ENCODE measurements around the gene RPUSD2. TPM values are rescaled to one million over a fixed set of nuclear protein-coding genes. Genes with fewer than 3 reads are reported as not detected.

The RPUSD2 gene
- total and polyA plus RNA-seq, 2 donors (not counting 3 experiments of a cell fraction or from before 2014, with no cell fraction given): 7.0 to 11.4 TPM

DNA sequence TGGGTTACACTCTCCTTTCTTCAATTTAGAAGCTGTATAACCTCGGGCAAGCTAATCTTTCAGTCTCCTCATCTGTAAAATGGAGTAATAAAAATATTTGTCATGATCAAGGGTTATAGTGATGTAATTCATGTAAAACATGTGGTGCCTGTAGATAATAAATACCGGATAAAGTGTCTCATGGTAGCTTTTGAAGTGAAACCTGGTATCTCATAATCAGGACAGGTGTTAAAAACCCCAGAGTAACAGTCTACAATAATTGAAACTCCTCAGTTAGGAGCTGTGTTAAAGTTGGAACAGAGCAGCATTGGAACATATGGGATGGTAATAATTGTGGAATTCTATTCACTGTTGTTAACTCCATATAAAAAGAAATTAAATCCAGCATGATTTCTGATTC is 24.1 kb downstream of the RPUSD2 start:
- intact Hi-C loops (cut with micrococcal nuclease) (loop anchor here (5.0 to 10.0 kb wide), 2 partner anchors 104 to 212 kb away; partner anchors contain the start of genes DNAJC17, RAD51 and ZFYVE19), dilution Hi-C loops (cut with MboI; ENCODE audit: extremely low pct_ligation_motif_present, low sequenced_read_pairs) (no loop called here)
- Histone ChIP-seq H4K20me1 (replicated peaks; ENCODE audit: control insufficient read depth, extremely low read depth, insufficient read depth, low read length) (no peaks in the 10 kb centered on the region), H3K9ac (replicated peaks; ENCODE audit: extremely low read depth, insufficient read depth, low read length) (no peak overlapping the region), H3K79me2 (ENCODE audit: control insufficient read depth, insufficient read depth, low read length) (peaks cover 37% of the 10 kb centered on the region), H3K4me1 (ENCODE audit: control insufficient read depth, extremely low read depth, insufficient read depth, low read length) (peaks cover 8% of the 10 kb centered on the region), H3K4me2 (ENCODE audit: insufficient read depth, low read length) (no peak overlapping the region), H3K4me3 (replicated peaks in 1 of 3; ENCODE audit: insufficient read depth in 1 of 3, low read depth in 1 of 3, low read length in 3 of 3) (no peak overlapping the region), H3K27me3 (ENCODE audit: control insufficient read depth in 2 of 2, insufficient read depth in 2 of 2, low read length in 2 of 2) (peaks cover 1 to 3% of the 10 kb centered on the region in 2 experiments), H3K27ac (ENCODE audit: insufficient read depth, low read depth, low read length) (no peak overlapping the region), H2AFZ (ENCODE audit: low read depth, low read length) (no peak overlapping the region), H3K9me1 (replicated peaks; ENCODE audit: control insufficient read depth, extremely low read depth, insufficient read depth, low read length) (no peaks in the 10 kb centered on the region), H3K36me3 (ENCODE audit: control insufficient read depth in 2 of 2, extremely low read depth in 1 of 2, insufficient read depth in 2 of 2, low read length in 2 of 2) (no peaks in the 10 kb centered on the region), H3K9me3 (replicated peaks; ENCODE audit: control insufficient read depth, insufficient read depth, low read length) (no peaks in the 10 kb centered on the region)
- DNase-seq (ENCODE audit: low read depth, low spot score) (no peak), FAIRE-seq (no peak)
- ChIA-PET CTCF (interaction anchor here (0.6 to 1.1 kb wide), 3 partner anchors 13 to 301 kb away, joined by 3 to 4 read pairs (median 4); partner anchors contain the start of genes RPUSD2 and VPS18), POLR2A (interaction anchor here (1.0 kb wide), 1 partner anchor 28 kb away, joined by 3 read pairs; the partner anchor contains the start of gene CCDC32)
- BruUV-seq (replicated peaks): no TSS peak
- TF ChIP-seq, protein P1, sequence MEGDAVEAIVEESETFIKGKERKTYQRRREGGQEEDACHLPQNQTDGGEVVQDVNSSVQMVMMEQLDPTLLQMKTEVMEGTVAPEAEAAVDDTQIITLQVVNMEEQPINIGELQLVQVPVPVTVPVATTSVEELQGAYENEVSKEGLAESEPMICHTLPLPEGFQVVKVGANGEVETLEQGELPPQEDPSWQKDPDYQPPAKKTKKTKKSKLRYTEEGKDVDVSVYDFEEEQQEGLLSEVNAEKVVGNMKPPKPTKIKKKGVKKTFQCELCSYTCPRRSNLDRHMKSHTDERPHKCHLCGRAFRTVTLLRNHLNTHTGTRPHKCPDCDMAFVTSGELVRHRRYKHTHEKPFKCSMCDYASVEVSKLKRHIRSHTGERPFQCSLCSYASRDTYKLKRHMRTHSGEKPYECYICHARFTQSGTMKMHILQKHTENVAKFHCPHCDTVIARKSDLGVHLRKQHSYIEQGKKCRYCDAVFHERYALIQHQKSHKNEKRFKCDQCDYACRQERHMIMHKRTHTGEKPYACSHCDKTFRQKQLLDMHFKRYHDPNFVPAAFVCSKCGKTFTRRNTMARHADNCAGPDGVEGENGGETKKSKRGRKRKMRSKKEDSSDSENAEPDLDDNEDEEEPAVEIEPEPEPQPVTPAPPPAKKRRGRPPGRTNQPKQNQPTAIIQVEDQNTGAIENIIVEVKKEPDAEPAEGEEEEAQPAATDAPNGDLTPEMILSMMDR (IDR thresholded peaks at IDR 0.05; ENCODE audit: extremely low read depth in 1 of 2, insufficient read depth in 1 of 2, low read depth in 1 of 2, low read length in 2 of 2): no peak
- TF ChIP-seq EZH2 (IDR thresholded peaks at IDR 0.05; ENCODE audit: borderline replicate concordance, low read depth, low read length, severe bottlenecking): no peak
- TF ChIP-seq JUN (IDR thresholded peaks at IDR 0.05; ENCODE audit: borderline replicate concordance, insufficient read depth, insufficient read length, low read depth): no peak
- TF ChIP-seq POLR2AphosphoS5 (IDR thresholded peaks at IDR 0.05; ENCODE audit: insufficient read depth, low read depth, low read length): no peak
- TF ChIP-seq, protein P2, sequence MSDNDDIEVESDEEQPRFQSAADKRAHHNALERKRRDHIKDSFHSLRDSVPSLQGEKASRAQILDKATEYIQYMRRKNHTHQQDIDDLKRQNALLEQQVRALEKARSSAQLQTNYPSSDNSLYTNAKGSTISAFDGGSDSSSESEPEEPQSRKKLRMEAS (IDR thresholded peaks at IDR 0.05; ENCODE audit: insufficient read depth, insufficient read length): no peak
- no peak for TF ChIP-seq FOS (IDR thresholded peaks at IDR 0.05; ENCODE audit: borderline replicate concordance, insufficient read depth, low read length)
- TF ChIP-seq MYC (IDR thresholded peaks at IDR 0.05; ENCODE audit: low read depth, low read length): no peak
- no peak for TF ChIP-seq POLR2A (IDR thresholded peaks at IDR 0.05; ENCODE audit: low read depth, low read length)
- no peak for TF ChIP-seq GATA2 (IDR thresholded peaks at IDR 0.05; ENCODE audit: insufficient read depth, insufficient read length, low read depth, low read length)
